Lower leg skin (tissue), 3 donors: ENCODE results near the gene AP1M2.

Source experiments
- POLR2A ChIP-seq, 2 donors: fragments of 450-650 bp; IDR thresholded peaks; one replicate each; pipeline ENCODE4 v1.6.1; 2016 to 2017; ENCODE audit warnings: antibody characterized with exemption in 2 of 2, mild to moderate bottlenecking in 1 of 2, moderate library complexity in 1 of 2
- TF ChIP-seq, protein P1 (sequence below), 3 donors: fragments of 450-650 bp; IDR thresholded peaks; one replicate each; pipeline ENCODE4 v1.5.1; 2016; ENCODE audit warnings: antibody characterized with exemption in 3 of 3, mild to moderate bottlenecking in 3 of 3, moderate library complexity in 2 of 3

DNA sequence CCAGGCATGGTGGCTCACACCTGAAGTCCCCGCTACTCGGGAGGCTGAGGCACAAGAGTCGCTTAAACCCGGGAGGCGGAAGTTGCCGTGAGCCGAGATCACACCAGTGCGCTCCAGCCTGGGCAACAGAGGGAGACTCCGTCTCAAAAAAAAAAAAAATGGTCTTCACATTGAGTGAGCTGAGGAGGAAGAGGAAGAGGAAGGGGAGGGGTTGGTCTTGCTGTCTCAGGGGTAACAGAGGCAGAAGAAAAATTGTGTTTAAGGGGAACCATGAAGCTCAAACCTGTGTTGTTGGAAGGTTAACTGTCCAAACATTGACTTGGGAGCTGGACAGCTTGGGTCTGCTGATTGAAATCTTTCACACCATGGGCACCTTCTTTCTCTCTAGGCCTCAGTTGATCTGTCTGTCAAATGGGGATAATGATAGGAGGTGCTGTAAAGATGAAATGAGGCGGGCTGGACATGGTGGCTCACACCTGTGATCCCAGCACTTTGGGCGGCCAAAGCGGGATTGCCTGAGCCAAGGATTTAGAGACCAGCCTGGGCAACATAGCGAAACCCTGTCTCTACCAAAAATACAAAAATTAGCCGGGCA lies 28.4 kb upstream of the AP1M2 start:
- TF ChIP-seq, protein P1, sequence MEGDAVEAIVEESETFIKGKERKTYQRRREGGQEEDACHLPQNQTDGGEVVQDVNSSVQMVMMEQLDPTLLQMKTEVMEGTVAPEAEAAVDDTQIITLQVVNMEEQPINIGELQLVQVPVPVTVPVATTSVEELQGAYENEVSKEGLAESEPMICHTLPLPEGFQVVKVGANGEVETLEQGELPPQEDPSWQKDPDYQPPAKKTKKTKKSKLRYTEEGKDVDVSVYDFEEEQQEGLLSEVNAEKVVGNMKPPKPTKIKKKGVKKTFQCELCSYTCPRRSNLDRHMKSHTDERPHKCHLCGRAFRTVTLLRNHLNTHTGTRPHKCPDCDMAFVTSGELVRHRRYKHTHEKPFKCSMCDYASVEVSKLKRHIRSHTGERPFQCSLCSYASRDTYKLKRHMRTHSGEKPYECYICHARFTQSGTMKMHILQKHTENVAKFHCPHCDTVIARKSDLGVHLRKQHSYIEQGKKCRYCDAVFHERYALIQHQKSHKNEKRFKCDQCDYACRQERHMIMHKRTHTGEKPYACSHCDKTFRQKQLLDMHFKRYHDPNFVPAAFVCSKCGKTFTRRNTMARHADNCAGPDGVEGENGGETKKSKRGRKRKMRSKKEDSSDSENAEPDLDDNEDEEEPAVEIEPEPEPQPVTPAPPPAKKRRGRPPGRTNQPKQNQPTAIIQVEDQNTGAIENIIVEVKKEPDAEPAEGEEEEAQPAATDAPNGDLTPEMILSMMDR (IDR thresholded peaks at IDR 0.05) = no peak
- TF ChIP-seq POLR2A (IDR thresholded peaks at IDR 0.05) = no peak
